HepG2 (cell line): Measurements from ENCODE around the gene GJC1. TPM values are rescaled to one million over a fixed set of nuclear protein-coding genes. Genes with fewer than 3 reads are reported as not detected.

Experiments used
- ARID3A ChIP-seq: IDR thresholded peaks from 2 replicates; pipeline ENCODE4 v1.6.1; 2012; ENCODE audit warnings: low read depth, low read length, improper control_type of control experiment
- CBX1 ChIP-seq: IDR thresholded peaks from one replicate; pipeline ENCODE4 v1.6.1; 2016; ENCODE audit warnings: antibody characterized with exemption, low read depth
- DDIT3 ChIP-seq: sonication (generic); formaldehyde crosslinking; IDR thresholded peaks from 2 replicates; pipeline ENCODE4 v1.4.0; 2020; ENCODE audit warnings: mild to moderate bottlenecking, missing genetic modification reagents
- E2F1 ChIP-seq: sonication (generic); formaldehyde crosslinking; IDR thresholded peaks from 2 replicates; pipeline ENCODE4 v1.5.0; 2020; ENCODE audit warnings: missing genetic modification reagents
- ELK4 ChIP-seq: sonication (generic); formaldehyde crosslinking; IDR thresholded peaks from 2 replicates; pipeline ENCODE4 v1.9.0; 2021; ENCODE audit warnings: missing genetic modification reagents, borderline replicate concordance
- FOXP1 ChIP-seq, 2 experiments: fragments of 450-650 bp in 1 of 2; IDR thresholded peaks; 2 replicates each; pipeline ENCODE4 v1.6.1; 2017 to 2018; ENCODE audit warnings: antibody characterized with exemption in 1 of 2
- GATAD1 ChIP-seq: IDR thresholded peaks from 2 replicates; pipeline ENCODE4 v1.6.1; 2016; ENCODE audit warnings: missing genetic modification reagents, missing compliant biosample characterization
- GFI1 ChIP-seq: sonication (generic); formaldehyde crosslinking; IDR thresholded peaks from 2 replicates; pipeline ENCODE4 v1.5.0; 2020; ENCODE audit warnings: missing genetic modification reagents, mild to moderate bottlenecking, borderline replicate concordance
- IRF2 ChIP-seq: IDR thresholded peaks from 2 replicates; pipeline ENCODE4 v1.6.1; 2018; ENCODE audit warnings: missing genetic modification reagents, missing compliant biosample characterization
- JUND ChIP-seq: sonication (generic); formaldehyde crosslinking; IDR thresholded peaks from 2 replicates; pipeline ENCODE4 v1.8.0; 2022; ENCODE audit warnings: mild to moderate bottlenecking, missing genetic modification reagents
- KDM4B ChIP-seq: sonication (generic); formaldehyde crosslinking; IDR thresholded peaks from 2 replicates; pipeline ENCODE4 v1.4.0; 2020; ENCODE audit warnings: missing genetic modification reagents
- KLF9 ChIP-seq: IDR thresholded peaks from 2 replicates; pipeline ENCODE4 v1.6.1; 2016; ENCODE audit warnings: low read depth
- LCORL ChIP-seq, 2 experiments: fragments of 450-650 bp in 1 of 2; sonication (generic) in 1 of 2; formaldehyde crosslinking in 1 of 2; IDR thresholded peaks; 2 replicates each; pipeline versions ENCODE4 v1.5.0 to v1.6.1; 2017 to 2020; ENCODE audit warnings: antibody characterized with exemption in 1 of 2, missing genetic modification reagents in 1 of 2
- LRRFIP1 ChIP-seq: sonication (generic); formaldehyde crosslinking; conservative IDR thresholded peaks from 2 replicates; pipeline ENCODE4 v1.4.0; 2020; ENCODE audit warnings: missing genetic modification reagents
- MYNN ChIP-seq: sonication (generic); formaldehyde crosslinking; IDR thresholded peaks from 2 replicates; pipeline ENCODE4 v1.4.0; 2020; ENCODE audit warnings: mild to moderate bottlenecking, low read depth, missing genetic modification reagents
- RBM39 ChIP-seq: fragments of 200-400 bp; formaldehyde crosslinking; IDR thresholded peaks from one replicate; pipeline ENCODE4 v1.6.1; 2018; ENCODE audit warnings: antibody characterized with exemption, mild to moderate bottlenecking, low read depth, low read length; ENCODE audit not compliant: poor library complexity, severe bottlenecking
- SP140L ChIP-seq: sonication (generic); formaldehyde crosslinking; IDR thresholded peaks from 2 replicates; pipeline ENCODE4 v1.4.0; 2020; ENCODE audit warnings: missing genetic modification reagents, borderline replicate concordance
- TP53 ChIP-seq: sonication (generic); formaldehyde crosslinking; conservative IDR thresholded peaks from 2 replicates; pipeline ENCODE4 v1.4.0; 2020; ENCODE audit warnings: missing genetic modification reagents
- ZFP1 ChIP-seq: IDR thresholded peaks from 2 replicates; pipeline ENCODE4 v1.6.1; 2016
- ZNF317 ChIP-seq: sonication (generic); formaldehyde crosslinking; IDR thresholded peaks from 2 replicates; pipeline ENCODE4 v1.5.0; 2020; ENCODE audit warnings: mild to moderate bottlenecking, missing genetic modification reagents
- ZNF780A ChIP-seq: sonication (generic); formaldehyde crosslinking; IDR thresholded peaks from 2 replicates; pipeline ENCODE4 v1.8.0; 2022; ENCODE audit warnings: mild to moderate bottlenecking, missing genetic modification reagents, moderate library complexity
- ZNF782 ChIP-seq: sonication (generic); formaldehyde crosslinking; IDR thresholded peaks from 2 replicates; pipeline ENCODE4 v1.4.0; 2020; ENCODE audit warnings: missing genetic modification reagents, mild to moderate bottlenecking, borderline replicate concordance
- ZSCAN25 ChIP-seq: sonication (generic); formaldehyde crosslinking; IDR thresholded peaks from 2 replicates; pipeline ENCODE4 v1.8.0; 2022; ENCODE audit warnings: mild to moderate bottlenecking, missing genetic modification reagents
- polyA plus RNA-seq, 8 experiments: library from polyadenylated mRNA; depleted of rRNA in 3 of 8; stranded (reverse) in 7 of 8; unstranded in 1 of 8; fragments of >200 nt; fragmentation: Illumina TruSeq in 4 of 8; extraction: Trizol in 4 of 8; gene quantifications; 2 replicates each; pipeline versions ENCODE4 v1.2.1 to v1.2.3, GENCODE V29; 2011 to 2016; ENCODE audit warnings: low read depth in 4 of 8, missing spikeins in 1 of 8, mixed read lengths in 1 of 8; ENCODE audit not compliant: insufficient read depth in 1 of 8
- total RNA-seq, 5 experiments: library from RNA; depleted of rRNA; stranded (reverse); fragments of >200 nt; fragmentation: Illumina TruSeq; extraction: Trizol; gene quantifications; 2 replicates each; pipeline ENCODE4 v1.2.3, GENCODE V29; 2016; ENCODE audit warnings: low read depth in 1 of 5

Gene GJC1
- total and polyA plus RNA-seq, 2 of the 13 experiments (the other 11 are each of a cell fraction or from before 2014, with no cell fraction given) = 1.7 TPM

- no peak for TF ChIP-seq FOXP1 (IDR thresholded peaks at IDR 0.05)
- TF ChIP-seq FOXP1 (CRISPR knock-in tag; IDR thresholded peaks at IDR 0.05) = no peak
- no peak for TF ChIP-seq ELK4 (CRISPR knock-in tag)
- TF ChIP-seq E2F1 = no peak
- TF ChIP-seq CBX1 = peak; percentile 36
- TF ChIP-seq MYNN (CRISPR knock-in tag) = 0 out of 2 replicates have a peak, but pooled peaks have one; percentile 5
- TF ChIP-seq DDIT3 (CRISPR knock-in tag) = no peak
- no peak; the same call in 1 of the 2 replicates for TF ChIP-seq ZNF780A (CRISPR knock-in tag)
- TF ChIP-seq KLF9 (CRISPR knock-in tag) = no peak
- TF ChIP-seq SP140L (CRISPR knock-in tag) = no peak
- TF ChIP-seq ZSCAN25 (CRISPR knock-in tag) = peak; percentile 91
- TF ChIP-seq GATAD1 (CRISPR knock-in tag) = 0 out of 2 replicates have a peak, but pooled peaks have one; percentile 48
- TF ChIP-seq ARID3A = no peak
- no peak for TF ChIP-seq TP53 (CRISPR knock-in tag)
- TF ChIP-seq LRRFIP1 (CRISPR knock-in tag) = no peak
- TF ChIP-seq IRF2 = no peak
- no peak for TF ChIP-seq LCORL (IDR thresholded peaks at IDR 0.05)
- TF ChIP-seq LCORL (CRISPR knock-in tag; IDR thresholded peaks at IDR 0.05) = peak; percentile 12; the same call in 1 of the 2 replicates
- no peak for TF ChIP-seq JUND (CRISPR knock-in tag)
- TF ChIP-seq ZFP1 (CRISPR knock-in tag) = no peak
- no peak; the same call in 1 of the 2 replicates for TF ChIP-seq ZNF782 (CRISPR knock-in tag)
- no peak for TF ChIP-seq KDM4B
- no peak; the same call in 1 of the 2 replicates for TF ChIP-seq ZNF317 (CRISPR knock-in tag)
- TF ChIP-seq GFI1 = no peak
- TF ChIP-seq RBM39 = peak; percentile 79
These were observed 54.8 kb downstream of the GJC1 start (continued) for GRCh38 chr17:44775136-44775837.
